SK-N-SH (cell line): ENCODE results near the gene FAM78B.

ENCODE experiments used
- EP300 ChIP-seq, 2 experiments: IDR thresholded peaks; 2 replicates each; pipeline versions ENCODE4 v1.4.0 to v1.6.1; 2012; ENCODE audit warnings: borderline replicate concordance in 1 of 2, low read depth in 1 of 2, low read length in 1 of 2
- EZH2phosphoT487 ChIP-seq: fragments of 200-600 bp; sonication (generic); IDR thresholded peaks from 2 replicates; pipeline ENCODE4 v1.6.1; 2017; ENCODE audit warnings: low read depth, mixed run types, mild to moderate bottlenecking, antibody characterized with exemption, moderate library complexity, borderline replicate concordance
- GABPA ChIP-seq: IDR thresholded peaks from 2 replicates; pipeline ENCODE4 v1.4.0; 2012; ENCODE audit warnings: low read depth, mild to moderate bottlenecking
- GATA2 ChIP-seq: sonication (generic); formaldehyde crosslinking; IDR thresholded peaks from 2 replicates; pipeline ENCODE4 v1.5.0; 2020; ENCODE audit warnings: mild to moderate bottlenecking, missing genetic modification reagents
- JUND ChIP-seq: IDR thresholded peaks from 2 replicates; pipeline ENCODE4 v1.4.0; 2012
- MXI1 ChIP-seq: IDR thresholded peaks from 2 replicates; pipeline ENCODE4 v1.6.1; 2012; ENCODE audit warnings: mild to moderate bottlenecking, low read depth, low read length, improper control_type of control experiment
- POLR2AphosphoS5 ChIP-seq: IDR thresholded peaks from 2 replicates; pipeline ENCODE4 v1.6.1; 2012; ENCODE audit warnings: low read depth, low read length
- TF ChIP-seq, protein P1 (sequence below): IDR thresholded peaks from 2 replicates; pipeline ENCODE4 v1.4.0; 2012; ENCODE audit warnings: low read depth, borderline replicate concordance
- TF ChIP-seq, protein P2 (sequence below): fragments of 200-600 bp; sonication (generic); IDR thresholded peaks from 2 replicates; pipeline ENCODE4 v1.6.1; 2017; ENCODE audit warnings: antibody characterized with exemption, mild to moderate bottlenecking, moderate library complexity
- TF ChIP-seq, protein P3 (sequence below): IDR thresholded peaks from 2 replicates; pipeline ENCODE4 v1.4.0; 2012; ENCODE audit warnings: low read depth

DNA sequence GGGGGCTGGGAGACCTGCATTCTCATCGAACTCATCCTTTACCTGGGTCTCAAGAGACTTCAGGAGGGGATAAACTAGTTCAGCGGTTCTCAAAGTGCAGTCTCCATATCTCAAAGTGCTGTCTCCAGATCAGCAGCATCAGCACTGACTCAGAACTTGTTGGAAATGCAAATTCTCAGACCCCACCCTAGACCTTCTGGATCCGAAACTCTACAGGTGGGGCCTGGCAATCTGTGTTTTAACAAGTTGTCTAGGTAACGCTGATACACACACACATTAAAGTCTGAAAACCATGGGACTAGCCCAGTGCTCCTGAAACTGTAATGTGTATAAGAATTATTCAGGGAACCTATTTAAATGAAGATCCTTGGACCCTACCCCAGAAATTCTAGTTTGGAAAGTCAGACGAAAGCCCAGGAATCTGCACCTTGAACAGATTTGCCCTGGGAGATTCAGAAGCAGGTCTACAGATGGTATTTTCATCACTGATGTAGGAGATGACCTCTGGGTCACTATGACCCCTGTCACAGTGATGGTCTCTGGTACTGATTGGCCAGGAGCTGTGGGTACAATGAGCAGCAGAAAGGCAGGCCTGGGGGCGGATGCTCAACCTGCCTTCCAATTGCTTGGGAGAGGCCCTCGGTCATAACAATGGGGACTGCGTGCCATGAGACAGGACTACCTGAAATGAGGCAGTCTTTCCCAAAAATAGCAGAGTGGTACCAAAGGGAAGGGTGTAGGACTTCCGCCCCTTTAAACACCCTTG is 127.2 kb downstream of the FAM78B start:
- TF ChIP-seq, protein P1, sequence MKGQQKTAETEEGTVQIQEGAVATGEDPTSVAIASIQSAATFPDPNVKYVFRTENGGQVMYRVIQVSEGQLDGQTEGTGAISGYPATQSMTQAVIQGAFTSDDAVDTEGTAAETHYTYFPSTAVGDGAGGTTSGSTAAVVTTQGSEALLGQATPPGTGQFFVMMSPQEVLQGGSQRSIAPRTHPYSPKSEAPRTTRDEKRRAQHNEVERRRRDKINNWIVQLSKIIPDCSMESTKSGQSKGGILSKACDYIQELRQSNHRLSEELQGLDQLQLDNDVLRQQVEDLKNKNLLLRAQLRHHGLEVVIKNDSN, result no peak
- TF ChIP-seq EZH2phosphoT487 (no peak), GABPA (no peak), JUND (no peak), GATA2 (CRISPR knock-in tag) (no peak), POLR2AphosphoS5 (no peak), EP300 (IDR thresholded peaks at IDR 0.05; ENCODE audit: borderline replicate concordance in 1 of 2, low read depth in 1 of 2, low read length in 1 of 2) (no peak), MXI1 (no peak)
- TF ChIP-seq, protein P2, sequence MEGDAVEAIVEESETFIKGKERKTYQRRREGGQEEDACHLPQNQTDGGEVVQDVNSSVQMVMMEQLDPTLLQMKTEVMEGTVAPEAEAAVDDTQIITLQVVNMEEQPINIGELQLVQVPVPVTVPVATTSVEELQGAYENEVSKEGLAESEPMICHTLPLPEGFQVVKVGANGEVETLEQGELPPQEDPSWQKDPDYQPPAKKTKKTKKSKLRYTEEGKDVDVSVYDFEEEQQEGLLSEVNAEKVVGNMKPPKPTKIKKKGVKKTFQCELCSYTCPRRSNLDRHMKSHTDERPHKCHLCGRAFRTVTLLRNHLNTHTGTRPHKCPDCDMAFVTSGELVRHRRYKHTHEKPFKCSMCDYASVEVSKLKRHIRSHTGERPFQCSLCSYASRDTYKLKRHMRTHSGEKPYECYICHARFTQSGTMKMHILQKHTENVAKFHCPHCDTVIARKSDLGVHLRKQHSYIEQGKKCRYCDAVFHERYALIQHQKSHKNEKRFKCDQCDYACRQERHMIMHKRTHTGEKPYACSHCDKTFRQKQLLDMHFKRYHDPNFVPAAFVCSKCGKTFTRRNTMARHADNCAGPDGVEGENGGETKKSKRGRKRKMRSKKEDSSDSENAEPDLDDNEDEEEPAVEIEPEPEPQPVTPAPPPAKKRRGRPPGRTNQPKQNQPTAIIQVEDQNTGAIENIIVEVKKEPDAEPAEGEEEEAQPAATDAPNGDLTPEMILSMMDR, result no peak
- TF ChIP-seq, protein P3, sequence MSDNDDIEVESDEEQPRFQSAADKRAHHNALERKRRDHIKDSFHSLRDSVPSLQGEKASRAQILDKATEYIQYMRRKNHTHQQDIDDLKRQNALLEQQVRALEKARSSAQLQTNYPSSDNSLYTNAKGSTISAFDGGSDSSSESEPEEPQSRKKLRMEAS, result no peak
